K562 (cell line): ENCODE results near the gene GALNT9. TPM values are rescaled to one million over a fixed set of nuclear protein-coding genes. Genes with fewer than 3 reads are reported as not detected.

ENCODE experiments used
- ATAC-seq: fragments of 200-7000 bp; cut with Tn5 transposase; 3 replicates; pipeline ENCODE4 v1.9.1; 2020; ENCODE audit warnings: moderate library complexity
- BruUV-seq: library from RNA; stranded (reverse); fragments of 400-500 nt; replicated peaks from 2 replicates; lab custom pipeline; 2021; lab: Mats Ljungman, UMichigan
- CTCF ChIA-PET: fragments of 300-600 bp; formaldehyde crosslinking; extraction: SDS; loops from one replicate; lab custom pipeline; 2021; ENCODE audit warnings: low intra/inter-chr PET ratio; lab: Yijun Ruan, JAX
- POLR2A ChIA-PET: fragments of 300-600, 350-650 bp; sonication (Branson Sonifier 250); formaldehyde crosslinking; extraction: SDS; loops from one replicate; lab custom pipeline; 2021; ENCODE audit warnings: antibody characterized with exemption, inconsistent platforms; lab: Yijun Ruan, JAX
- DNase-seq, 4 experiments: peaks; one replicate each; pipeline versions ENCODE4 v3.0.0 to v3.0.0-alpha.2; 2011 to 2018; ENCODE audit warnings: low spot score in 3 of 4, mixed read lengths in 3 of 4; ENCODE audit errors: extremely low read depth in 1 of 4
- FAIRE-seq: peaks from 2 replicates; lab custom pipeline; 2011; peaks lifted over from hg19 to GRCh38; lab: Jason Lieb, UNC
- H2AFZ ChIP-seq: 2 replicates; pipeline ENCODE4 v1.6.0; 2011; ENCODE audit warnings: low read depth, low read length, control low read depth, inconsistent platforms
- H3K27ac ChIP-seq: fragments of 200-600 bp; 3 replicates; pipeline ENCODE4 v1.8.0; 2011; ENCODE audit warnings: low read depth, mild to moderate bottlenecking, control low read depth, inconsistent platforms, low read length, moderate library complexity, mixed read lengths; ENCODE audit errors: extremely low read depth
- H3K27me3 ChIP-seq, 2 experiments: fragments of 300-600 bp in 1 of 2; 2 replicates in 1 of 2; 3 replicates in 1 of 2; pipeline versions ENCODE4 v1.6.0 to v1.8.0; 2011; ENCODE audit warnings: inconsistent platforms in 2 of 2, low read length in 2 of 2, mild to moderate bottlenecking in 1 of 2, mixed read lengths in 1 of 2, moderate library complexity in 1 of 2; ENCODE audit not compliant: control insufficient read depth in 2 of 2, insufficient read depth in 2 of 2
- H3K36me3 ChIP-seq: fragments of 300-600 bp; 3 replicates; pipeline ENCODE4 v1.8.0; 2011; ENCODE audit warnings: mild to moderate bottlenecking, low read length, inconsistent platforms; ENCODE audit not compliant: control insufficient read depth, insufficient read depth
- H3K4me1 ChIP-seq, 2 experiments: fragments of 200-600 bp in 1 of 2; replicated peaks in 1 of 2; 2 replicates in 1 of 2; 3 replicates in 1 of 2; pipeline versions ENCODE4 v1.5.1 to v1.8.0; 2011; ENCODE audit warnings: inconsistent platforms in 2 of 2, low read length in 2 of 2, mild to moderate bottlenecking in 1 of 2, mixed read lengths in 1 of 2, moderate library complexity in 1 of 2; ENCODE audit not compliant: control insufficient read depth in 2 of 2, insufficient read depth in 2 of 2
- H3K4me2 ChIP-seq: 2 replicates; pipeline ENCODE4 v1.6.1; 2011; ENCODE audit warnings: low read length, control low read depth, inconsistent platforms, mixed read lengths; ENCODE audit not compliant: insufficient read depth
- H3K4me3 ChIP-seq: fragments of 200-600 bp; sonication (generic), shearing (Covaris generic); 2 replicates; pipeline ENCODE4 v1.5.1; 2016; ENCODE audit warnings: control low read depth, inconsistent platforms
- H3K79me2 ChIP-seq: fragments of 200-600 bp; 3 replicates; pipeline ENCODE4 v1.8.0; 2011; ENCODE audit warnings: low read length, inconsistent platforms; ENCODE audit not compliant: control insufficient read depth, insufficient read depth
- H3K9ac ChIP-seq, 2 experiments: 2 replicates each; pipeline versions ENCODE4 v1.6.0 to v1.6.1; 2011; ENCODE audit warnings: low read depth in 2 of 2, low read length in 2 of 2, control low read depth in 1 of 2, inconsistent platforms in 1 of 2, mild to moderate bottlenecking in 1 of 2, mixed read lengths in 1 of 2; ENCODE audit not compliant: insufficient read depth in 1 of 2
- H3K9me1 ChIP-seq: one replicate; pipeline ENCODE4 v1.6.0; 2011; ENCODE audit warnings: inconsistent platforms, mild to moderate bottlenecking, low read length, moderate library complexity; ENCODE audit not compliant: control insufficient read depth, insufficient read depth
- H3K9me3 ChIP-seq: replicated peaks from 2 replicates; pipeline ENCODE4 v1.5.1; 2011; ENCODE audit warnings: low read depth, low read length, inconsistent platforms; ENCODE audit not compliant: control insufficient read depth, insufficient read depth
- H4K20me1 ChIP-seq: replicated peaks from 2 replicates; pipeline ENCODE4 v1.6.1; 2011; ENCODE audit warnings: low read length, inconsistent platforms, mixed read lengths; ENCODE audit not compliant: control insufficient read depth, insufficient read depth
- NRF1 ChIP-seq, 2 experiments: fragments of 450-650 bp; IDR thresholded peaks in 1 of 2; conservative IDR thresholded peaks in 1 of 2; 2 replicates each; pipeline ENCODE4 v1.6.1; 2014; ENCODE audit warnings: mild to moderate bottlenecking in 2 of 2
- RBM39 ChIP-seq: fragments of 200-400 bp; formaldehyde crosslinking; optimal IDR thresholded peaks from 2 replicates; pipeline ENCODE3; 2018; ENCODE audit warnings: low read depth, low read length
- XRCC3 ChIP-seq: fragments of 450-650 bp; IDR thresholded peaks from 2 replicates; pipeline ENCODE4 v1.6.1; 2017; ENCODE audit warnings: mild to moderate bottlenecking, moderate library complexity
- ZNF668 ChIP-seq: fragments of 250-450 bp; sonication (Bioruptor Pico); IDR thresholded peaks from 2 replicates; pipeline ENCODE4 v1.8.0; 2022; ENCODE audit warnings: mild to moderate bottlenecking, inconsistent platforms
- WGBS: fragments of 100-300 bp; shearing (Covaris generic); methylation state at CpG from one replicate; pipeline ENCODE4 v1.1.6; 2016; ENCODE audit warnings: low coverage, mixed read lengths; ENCODE audit not compliant: insufficient coverage; ENCODE audit errors: missing lambda C conversion rate; 5-methylcytosine and 5-hydroxymethylcytosine counted together
- in situ Hi-C: fragments of 300-500 bp; cut with MboI; formaldehyde crosslinking; loops from 4 replicates; pipeline ENCODE4 v1.15.0; 2018; ENCODE audit warnings: inconsistent platforms, mixed read lengths
- intact Hi-C: fragments of 100-400 bp; cut with micrococcal nuclease; formaldehyde crosslinking; loops from 2 replicates; pipeline ENCODE4 v1.14.2; 2022
- polyA plus RNA-seq, 8 experiments: library from polyadenylated mRNA; depleted of rRNA in 4 of 8; stranded (reverse) in 5 of 8; unstranded in 3 of 8; fragments of >200 nt; fragmentation: Nextera tagmentation in 2 of 8; fragmentation: Illumina TruSeq in 1 of 8; extraction: Ambion mirVana in 2 of 8; extraction: Trizol in 1 of 8; gene quantifications; 2 replicates each; pipeline versions ENCODE4 v1.2.1 to v1.2.3, GENCODE V29; 2011 to 2014; ENCODE audit warnings: inconsistent platforms in 1 of 8, missing spikeins in 1 of 8
- total RNA-seq, 7 experiments: library from RNA; depleted of rRNA in 6 of 7; stranded (reverse); fragments of >200 nt in 6 of 7; fragmentation: Illumina TruSeq in 2 of 7; extraction: Trizol in 2 of 7; gene quantifications; 2 replicates each; pipeline versions ENCODE4 v1.2.1 to v1.2.3, GENCODE V29; 2011 to 2021; ENCODE audit warnings: low replicate concordance in 1 of 7
- TF ChIP-seq, protein P1 (sequence below): sonication (generic); formaldehyde crosslinking; IDR thresholded peaks from 2 replicates; pipeline ENCODE4 v1.8.1; 2023; ENCODE audit warnings: mild to moderate bottlenecking, missing genetic modification reagents

The GALNT9 gene
- total and polyA plus RNA-seq, 9 of the 15 experiments (the other 6 are each of a cell fraction or from before 2014, with no cell fraction given) = not detected

DNA sequence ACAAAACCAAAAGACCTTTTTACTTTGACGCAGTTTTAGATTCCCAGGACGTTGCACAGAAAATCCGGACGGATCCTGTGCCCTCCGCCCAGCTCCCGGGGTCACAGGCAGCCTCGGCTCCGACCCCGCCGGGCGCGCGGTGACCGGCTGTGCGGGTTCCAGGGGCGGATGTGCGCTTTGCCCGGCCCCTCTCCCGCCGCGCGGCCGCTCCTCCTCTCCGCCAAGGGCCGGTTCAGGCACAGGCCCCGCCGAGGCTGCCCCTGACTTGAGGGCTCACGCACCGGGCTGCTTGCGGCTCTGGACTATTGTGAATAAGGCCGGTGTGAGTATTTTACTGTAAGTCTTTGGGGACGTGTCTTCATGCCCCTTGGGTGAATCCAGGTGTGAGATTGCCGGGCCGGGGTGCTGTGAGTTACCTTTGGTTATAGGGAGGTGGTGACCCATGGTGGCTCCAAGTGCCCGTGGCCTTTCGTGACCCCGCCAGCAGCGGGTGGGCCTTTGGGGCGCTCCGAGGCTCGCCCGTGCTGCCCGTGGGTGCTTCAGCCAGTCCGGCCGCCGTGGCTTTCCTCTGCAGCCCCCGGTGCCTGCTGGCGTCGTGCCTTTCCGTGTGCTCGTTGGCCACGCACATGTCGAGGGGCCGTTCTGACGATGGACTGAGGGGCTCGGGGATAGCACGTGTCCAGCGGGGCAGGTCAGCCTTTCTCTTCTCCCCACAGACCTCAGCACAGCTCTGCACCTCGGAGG is 139.2 kb downstream of the GALNT9 start:
- FAIRE-seq (no peak), ATAC-seq (no peak), DNase-seq (no peak)
- peak overlapping the region; percentile 71 for H3K4me2 ChIP-seq
- no peak overlapping the region for H3K27ac ChIP-seq
- BruUV-seq = no TSS peak
- peaks cover 28 to 68% of the 10 kb centered on the region in 2 experiments; a peak in 4 of 5 replicates for H3K27me3 ChIP-seq
- POLR2A ChIA-PET = no interaction called here
- 0 out of 2 replicates have a peak overlapping the region, but pooled peaks have one; percentile 45 for H2AFZ ChIP-seq
- H3K36me3 ChIP-seq = no peaks in the 10 kb centered on the region
- TF ChIP-seq XRCC3 (no peak), NRF1 (conservative IDR thresholded peaks at IDR 0.05 in 1 of 2, IDR thresholded peaks at IDR 0.05 in 1 of 2) (peak in 1 of 2 experiments; percentile 5), ZNF668 (CRISPR knock-in tag) (no peak), RBM39 (no peak)
- TF ChIP-seq, protein P1, sequence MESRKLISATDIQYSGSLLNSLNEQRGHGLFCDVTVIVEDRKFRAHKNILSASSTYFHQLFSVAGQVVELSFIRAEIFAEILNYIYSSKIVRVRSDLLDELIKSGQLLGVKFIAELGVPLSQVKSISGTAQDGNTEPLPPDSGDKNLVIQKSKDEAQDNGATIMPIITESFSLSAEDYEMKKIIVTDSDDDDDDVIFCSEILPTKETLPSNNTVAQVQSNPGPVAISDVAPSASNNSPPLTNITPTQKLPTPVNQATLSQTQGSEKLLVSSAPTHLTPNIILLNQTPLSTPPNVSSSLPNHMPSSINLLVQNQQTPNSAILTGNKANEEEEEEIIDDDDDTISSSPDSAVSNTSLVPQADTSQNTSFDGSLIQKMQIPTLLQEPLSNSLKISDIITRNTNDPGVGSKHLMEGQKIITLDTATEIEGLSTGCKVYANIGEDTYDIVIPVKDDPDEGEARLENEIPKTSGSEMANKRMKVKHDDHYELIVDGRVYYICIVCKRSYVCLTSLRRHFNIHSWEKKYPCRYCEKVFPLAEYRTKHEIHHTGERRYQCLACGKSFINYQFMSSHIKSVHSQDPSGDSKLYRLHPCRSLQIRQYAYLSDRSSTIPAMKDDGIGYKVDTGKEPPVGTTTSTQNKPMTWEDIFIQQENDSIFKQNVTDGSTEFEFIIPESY (CRISPR knock-in tag) = peak; percentile 49
- CTCF ChIA-PET = interaction anchor here (0.7 kb wide), 1 partner anchor 15 kb away, joined by 3 read pairs; no protein-coding TSS in a partner anchor
- H3K9ac ChIP-seq = peak overlapping the region in 1 of 2 experiments; percentile 69; a peak in 2 of 4 replicates
- no peaks in the 10 kb centered on the region for H3K79me2 ChIP-seq
- peaks cover 3 to 40% of the 10 kb centered on the region in 2 experiments; a peak in 2 of 5 replicates for H3K4me1 ChIP-seq
- no peaks in the 10 kb centered on the region for H3K9me1 ChIP-seq
- intact Hi-C loops (no loop called here), in situ Hi-C loops (no loop called here)
- no peaks in the 10 kb centered on the region for H4K20me1 ChIP-seq
- 65% methylated on average over 33 of the region's 59 CpGs for WGBS
- peak overlapping the region; percentile 31 for H3K4me3 ChIP-seq
- peaks cover 19% of the 10 kb centered on the region for H3K9me3 ChIP-seq
